OCI-LY1 (cell line): Measurements from ENCODE around the gene DUXB.

Source experiments
- H2AFZ ChIP-seq: fragments of 200-600 bp; sonication (generic), shearing (Covaris generic); 2 replicates; pipeline ENCODE4 v1.6.0; 2014; ENCODE audit warnings: antibody characterized with exemption, mild to moderate bottlenecking, low read length
- H3F3A ChIP-seq: fragments of 200-600 bp; sonication (generic), shearing (Covaris generic); 2 replicates; pipeline ENCODE4 v1.6.0; 2014; ENCODE audit warnings: mild to moderate bottlenecking, antibody characterized with exemption, low read length, moderate library complexity; ENCODE audit not compliant: insufficient read depth
- H3K27ac ChIP-seq: fragments of 200-600 bp; sonication (generic); 2 replicates; pipeline ENCODE4 v1.5.1; 2014; ENCODE audit warnings: low read length, mixed run types, mild to moderate bottlenecking, low read depth; ENCODE audit not compliant: poor library complexity, severe bottlenecking
- H3K27me3 ChIP-seq: fragments of 200-600 bp; sonication (generic); 2 replicates; pipeline ENCODE4 v1.6.0; 2014; ENCODE audit warnings: antibody characterized with exemption, mild to moderate bottlenecking, low read length, moderate library complexity; ENCODE audit not compliant: insufficient read depth
- H3K36me3 ChIP-seq: fragments of 200-600 bp; sonication (generic); 2 replicates; pipeline ENCODE4 v1.6.1; 2014; ENCODE audit warnings: mild to moderate bottlenecking, antibody characterized with exemption, low read length, moderate library complexity, mixed read lengths; ENCODE audit not compliant: insufficient read depth
- H3K4me1 ChIP-seq: fragments of 200-600 bp; sonication (generic); 2 replicates; pipeline ENCODE4 v1.5.1; 2014; ENCODE audit warnings: mild to moderate bottlenecking, low read length, moderate library complexity; ENCODE audit not compliant: insufficient read depth, severe bottlenecking
- H3K4me2 ChIP-seq: fragments of 200-600 bp; sonication (generic), shearing (Covaris generic); 2 replicates; pipeline ENCODE4 v1.6.1; 2014; ENCODE audit warnings: low read length
- H3K4me3 ChIP-seq: fragments of 200-600 bp; sonication (generic); 2 replicates; pipeline ENCODE4 v1.5.1; 2014; ENCODE audit warnings: low read length, low read depth, mild to moderate bottlenecking, mixed read lengths; ENCODE audit not compliant: poor library complexity, severe bottlenecking
- H3K79me2 ChIP-seq: fragments of 200-600 bp; shearing (Covaris generic); 2 replicates; pipeline ENCODE4 v1.6.1; 2016; ENCODE audit warnings: mixed run types, low read length, mixed read lengths; ENCODE audit not compliant: insufficient read depth
- H3K9ac ChIP-seq: fragments of 200-600 bp; sonication (generic), shearing (Covaris generic); 2 replicates; pipeline ENCODE4 v1.6.1; 2014; ENCODE audit warnings: mild to moderate bottlenecking, low read length, mixed read lengths
- H3K9me2 ChIP-seq: fragments of 200-600 bp; sonication (generic), shearing (Covaris generic); 2 replicates; pipeline ENCODE4 v1.6.1; 2014; ENCODE audit warnings: low read depth, mild to moderate bottlenecking, low read length, mixed read lengths
- H3K9me3 ChIP-seq: fragments of 200-600 bp; shearing (Covaris generic); 2 replicates; pipeline ENCODE4 v1.6.1; 2014; ENCODE audit warnings: low read length, mixed read lengths
- H4K20me1 ChIP-seq: fragments of 200-600 bp; sonication (generic), shearing (Covaris generic); 2 replicates; pipeline ENCODE4 v1.6.0; 2016; ENCODE audit warnings: mild to moderate bottlenecking, low read length; ENCODE audit not compliant: insufficient read depth
- CTCF ChIP-seq: fragments of 200-600 bp; sonication (generic), shearing (Covaris generic); IDR thresholded peaks from 2 replicates; pipeline ENCODE4 v1.5.1; 2017; ENCODE audit warnings: mild to moderate bottlenecking, antibody characterized with exemption, low read length, moderate library complexity, mixed read lengths
- EZH2 ChIP-seq: fragments of 200-600 bp; sonication (generic), shearing (Covaris generic); IDR thresholded peaks from 2 replicates; pipeline ENCODE4 v1.8.0; 2017; ENCODE audit warnings: borderline replicate concordance, mixed run types, mild to moderate bottlenecking, antibody characterized with exemption, low read length, moderate library complexity, mixed read lengths

DUXB gene

GRCh38 chr16:75658175-75658574 lies 43.1 kb downstream of the DUXB start:
- no peak overlapping the region for H3K4me3 ChIP-seq

GRCh38 chr16:75653922-75654321 lies 47.3 kb downstream of the DUXB start:
- no peaks in the 10 kb centered on the region for H3K9me3 ChIP-seq
- no peak overlapping the region for H3K4me3 ChIP-seq
- no peaks in the 10 kb centered on the region for H3K27me3 ChIP-seq
- H4K20me1 ChIP-seq = no peaks in the 10 kb centered on the region
- peaks cover 56% of the 10 kb centered on the region for H3K36me3 ChIP-seq
- no peak overlapping the region for H2AFZ ChIP-seq
- H3K79me2 ChIP-seq = peaks cover 53% of the 10 kb centered on the region
- H3K4me1 ChIP-seq = peaks cover 42% of the 10 kb centered on the region
- H3K9ac ChIP-seq = no peak overlapping the region
- no peaks in the 10 kb centered on the region for H3K9me2 ChIP-seq
- no peak overlapping the region for H3K4me2 ChIP-seq
- TF ChIP-seq EZH2 (no peak), CTCF (no peak)
- no peak overlapping the region for H3K27ac ChIP-seq
- H3F3A ChIP-seq = no peaks in the 10 kb centered on the region

More at GRCh38 chr16:75658175-75658574, 43.1 kb downstream of the DUXB start:
- Histone ChIP-seq H3K27me3 (no peaks in the 10 kb centered on the region), H3K79me2 (peaks cover 10% of the 10 kb centered on the region), H3K9me3 (no peaks in the 10 kb centered on the region), H2AFZ (no peak overlapping the region), H3F3A (no peaks in the 10 kb centered on the region), H3K9ac (no peak overlapping the region), H3K4me1 (peaks cover 6% of the 10 kb centered on the region), H3K9me2 (no peaks in the 10 kb centered on the region), H3K4me2 (no peak overlapping the region), H4K20me1 (no peaks in the 10 kb centered on the region), H3K27ac (no peak overlapping the region), H3K36me3 (peaks cover 59% of the 10 kb centered on the region)
- TF ChIP-seq CTCF = no peak
- TF ChIP-seq EZH2 = no peak

GRCh38 chr16:75648265-75649076 lies 52.8 kb downstream of the DUXB start:
- H2AFZ ChIP-seq = no peak overlapping the region
- peak overlapping the region; percentile 84 for H3K4me2 ChIP-seq
- no peaks in the 10 kb centered on the region for H3K27me3 ChIP-seq
- peaks cover 67% of the 10 kb centered on the region for H3K4me1 ChIP-seq
- H4K20me1 ChIP-seq = no peaks in the 10 kb centered on the region
- H3K4me3 ChIP-seq = peak overlapping the region; percentile 84
- H3K9me2 ChIP-seq = no peaks in the 10 kb centered on the region
- peak overlapping the region; percentile 94 for H3K9ac ChIP-seq
- H3K27ac ChIP-seq = peak overlapping the region; percentile 86
- peaks cover 29% of the 10 kb centered on the region for H3K36me3 ChIP-seq
- TF ChIP-seq EZH2 (no peak), CTCF (no peak)
- H3K9me3 ChIP-seq = no peaks in the 10 kb centered on the region
- H3F3A ChIP-seq = no peaks in the 10 kb centered on the region
- peaks cover 92% of the 10 kb centered on the region for H3K79me2 ChIP-seq
